Mucosa of gallbladder (tissue), 1 donor: ENCODE data around the gene COX7A2. TPM values are rescaled to one million over a fixed set of nuclear protein-coding genes. Genes with fewer than 3 reads are reported as not detected.

ENCODE experiments used
- DNase-seq: peaks from one replicate; pipeline ENCODE4 v3.0.0-alpha.2; 2020; ENCODE audit warnings: low spot score
- total RNA-seq: library from RNA; stranded (reverse); gene quantifications from one replicate; pipeline ENCODE4 v1.2.1, GENCODE V29; 2021
- donor health status: DM: no; HTN: no; CAD: no.

Gene COX7A2, protein sequence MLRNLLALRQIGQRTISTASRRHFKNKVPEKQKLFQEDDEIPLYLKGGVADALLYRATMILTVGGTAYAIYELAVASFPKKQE
- total RNA-seq: 376 TPM

DNA sequence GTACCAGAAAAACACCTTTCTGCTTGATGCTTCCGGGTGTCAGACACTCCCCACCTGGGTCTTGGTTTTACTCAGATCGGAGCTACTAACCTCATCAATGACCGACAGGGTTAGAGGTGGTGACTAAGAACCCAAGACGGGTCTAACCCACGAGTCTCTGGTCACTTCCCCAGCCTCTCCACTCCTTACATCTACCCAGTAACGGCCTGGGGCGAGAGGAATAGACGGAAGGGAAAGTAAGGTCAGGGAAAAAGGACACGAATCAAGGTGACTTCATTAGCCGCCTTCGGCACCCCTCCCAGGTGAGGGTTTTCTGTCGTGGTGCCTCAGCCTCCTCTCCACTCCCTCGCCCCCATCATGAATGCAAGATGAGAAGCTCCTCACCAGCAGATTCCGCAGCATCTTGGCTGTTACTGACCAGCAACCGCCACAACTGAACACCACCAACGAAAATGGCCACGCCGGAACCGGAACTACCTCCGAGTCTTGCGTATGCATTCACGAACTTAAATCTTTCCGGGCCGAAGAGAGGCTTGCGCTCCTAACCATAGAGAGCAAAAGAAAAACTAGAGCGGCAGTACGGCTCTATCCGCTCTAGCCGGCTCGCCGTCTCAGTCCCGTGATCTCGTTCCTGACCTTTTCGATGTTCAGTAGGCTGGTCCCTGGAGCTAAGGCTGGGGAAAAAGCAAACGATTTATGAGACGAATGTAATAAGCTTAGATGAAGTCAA lies at the start of gene COX7A2:
Gene COX7A2, minus strand, starts transcription at position 469 of the 730 bp plus-strand sequence. Its CDS starts 67 bp downstream, at position 402.
- DNase-seq: peak; percentile 93

DNA sequence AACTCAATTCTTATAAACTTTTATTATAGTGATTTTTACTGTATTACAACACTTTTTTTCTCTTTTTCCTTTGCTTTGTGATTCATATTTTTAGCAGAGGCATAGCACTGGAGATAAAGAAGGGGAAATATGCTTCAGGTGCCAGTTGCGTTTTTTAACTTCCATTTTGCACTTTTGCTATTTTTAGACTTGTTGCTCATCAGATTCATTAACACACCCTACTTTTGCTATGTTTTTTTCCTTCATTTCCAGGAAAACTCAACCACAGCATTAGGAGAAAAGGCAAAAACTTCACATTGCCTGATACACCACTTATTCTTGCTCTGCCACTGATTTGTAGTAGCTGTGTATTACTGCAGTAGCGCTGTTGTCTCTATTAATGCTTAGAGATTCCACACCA lies 49.0 kb upstream of the COX7A2 start:
- DNase-seq: no peak

DNA sequence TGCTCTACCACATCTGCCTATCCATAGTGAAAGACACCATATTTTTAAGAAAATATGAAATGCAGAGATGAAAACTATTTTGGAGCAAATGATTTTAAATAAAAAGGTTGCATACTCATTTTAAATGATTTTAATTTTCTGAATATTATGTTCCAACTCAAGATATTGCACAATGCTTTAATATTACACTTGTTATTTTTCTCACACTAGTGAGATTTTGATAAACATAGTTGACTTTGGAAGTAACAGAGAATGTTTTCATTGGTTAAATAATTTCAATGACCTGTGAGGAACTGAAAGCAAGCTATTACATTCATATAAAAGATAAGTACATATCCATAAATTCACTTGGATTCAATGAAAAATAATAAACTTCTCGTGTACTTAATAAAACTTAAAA lies 48.1 kb upstream of the COX7A2 start:
- DNase-seq: no peak

DNA sequence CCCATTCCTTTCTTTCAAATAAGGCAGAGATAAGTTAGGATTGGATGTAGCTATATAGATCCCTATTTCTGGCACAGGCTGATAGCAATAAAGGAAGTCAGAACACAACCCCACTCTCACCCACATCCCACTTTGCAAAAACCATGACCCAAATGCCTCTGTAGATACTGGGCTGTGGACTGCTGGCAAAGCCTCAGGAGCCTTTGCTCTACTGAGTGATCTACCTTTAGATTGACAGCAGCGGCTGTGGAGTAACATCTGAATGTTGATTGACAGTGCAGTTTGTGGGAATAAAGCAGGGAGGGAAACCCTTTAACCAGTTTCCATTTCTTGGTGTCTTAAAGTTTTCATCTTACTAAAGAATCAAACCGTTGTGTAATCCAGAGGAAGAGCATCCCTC lies 47.7 kb upstream of the COX7A2 start:
- DNase-seq: no peak

DNA sequence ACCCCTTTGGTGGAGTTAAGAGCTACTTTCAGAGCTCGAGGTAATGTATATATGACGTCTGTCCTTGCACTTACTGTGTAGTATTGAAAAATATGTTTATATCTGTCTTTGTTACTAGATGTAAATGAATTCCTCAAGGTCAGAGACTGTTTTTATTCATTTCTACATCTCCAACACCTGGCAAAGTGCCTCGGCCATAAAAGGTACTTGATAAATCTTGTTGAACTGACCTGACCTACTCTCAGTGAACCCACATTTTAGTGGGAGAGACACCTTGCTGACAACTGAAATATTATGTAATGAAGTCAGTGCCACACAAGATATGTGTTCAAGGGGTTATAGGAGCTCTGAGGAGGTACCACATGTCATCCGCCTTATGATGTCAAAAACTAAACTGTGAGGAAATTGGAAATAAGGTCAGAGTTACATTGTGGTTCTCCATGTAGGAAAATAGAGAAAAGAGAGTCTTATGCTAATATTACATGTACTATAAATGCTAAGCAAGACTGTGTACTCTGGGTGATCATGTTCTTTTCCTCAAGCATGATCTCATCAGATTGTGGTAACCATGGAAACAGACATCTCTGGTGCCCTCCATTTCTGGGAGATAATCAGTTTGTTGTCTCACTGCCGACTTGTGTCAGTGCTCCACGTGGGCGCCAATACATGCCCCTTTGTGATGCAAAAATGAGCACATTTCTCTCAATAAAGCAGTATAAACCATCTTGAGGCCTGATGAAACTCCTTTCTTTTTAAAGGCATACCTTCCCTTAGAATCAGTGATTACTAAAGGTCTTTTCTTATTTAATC lies 46.7 kb upstream of the COX7A2 start:
- DNase-seq: no peak

DNA sequence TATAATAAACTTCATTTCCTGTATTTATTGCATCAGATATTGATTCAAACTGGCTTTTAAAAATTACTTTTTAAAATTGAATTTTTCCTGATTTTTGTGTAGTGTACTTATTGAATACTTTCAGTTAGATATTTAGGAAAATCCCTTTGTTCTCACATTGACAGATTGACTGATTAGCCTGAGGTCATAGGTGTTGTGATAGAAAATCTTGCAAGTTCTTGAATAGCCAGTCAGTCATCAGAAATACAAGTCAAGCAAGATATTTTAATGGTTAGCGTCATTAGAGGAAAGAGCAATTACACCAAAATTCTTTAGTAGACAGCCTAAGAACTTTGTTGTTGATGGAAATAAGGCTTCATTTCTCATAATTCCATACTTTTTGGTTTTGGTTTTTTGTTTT lies 44.4 kb upstream of the COX7A2 start:
- DNase-seq: no peak

DNA sequence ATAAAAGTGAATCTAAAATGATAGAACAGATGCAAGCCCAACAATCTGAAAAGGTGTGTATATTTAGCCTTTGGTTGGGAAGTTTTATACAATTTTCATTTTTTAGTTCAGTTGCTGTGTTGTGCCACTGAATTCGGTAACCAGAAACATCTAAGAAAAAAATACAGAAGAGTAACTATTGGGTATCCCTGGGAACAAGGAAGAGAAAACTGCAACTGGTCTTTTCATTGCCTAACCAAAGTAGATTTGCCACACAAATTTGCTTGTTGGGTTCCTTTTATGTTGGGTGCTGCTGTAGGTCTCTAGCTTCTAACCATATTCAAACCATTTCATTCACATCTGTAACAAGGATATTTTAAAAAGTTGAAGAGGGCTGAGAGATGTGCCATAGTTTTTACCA lies 43.8 kb upstream of the COX7A2 start:
- DNase-seq: no peak

DNA sequence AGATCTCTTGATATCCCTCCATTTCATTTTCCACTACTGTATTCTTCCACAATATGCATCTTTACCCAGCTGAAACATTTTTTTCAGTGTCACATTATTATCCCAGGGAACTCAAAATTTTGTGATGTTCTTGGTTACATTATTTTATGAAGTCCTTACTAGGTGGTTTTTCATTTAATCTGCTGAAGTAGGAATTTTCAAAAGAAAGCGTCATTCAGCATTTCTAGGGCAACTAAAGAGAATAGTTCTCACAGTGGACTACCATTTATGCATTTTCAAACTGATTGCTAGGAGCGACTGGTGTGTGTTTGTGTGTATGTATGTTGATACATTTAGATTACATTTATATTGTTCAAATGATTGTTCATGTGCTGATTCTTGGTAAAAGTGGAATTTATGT lies 43.4 kb upstream of the COX7A2 start:
- DNase-seq: no peak

DNA sequence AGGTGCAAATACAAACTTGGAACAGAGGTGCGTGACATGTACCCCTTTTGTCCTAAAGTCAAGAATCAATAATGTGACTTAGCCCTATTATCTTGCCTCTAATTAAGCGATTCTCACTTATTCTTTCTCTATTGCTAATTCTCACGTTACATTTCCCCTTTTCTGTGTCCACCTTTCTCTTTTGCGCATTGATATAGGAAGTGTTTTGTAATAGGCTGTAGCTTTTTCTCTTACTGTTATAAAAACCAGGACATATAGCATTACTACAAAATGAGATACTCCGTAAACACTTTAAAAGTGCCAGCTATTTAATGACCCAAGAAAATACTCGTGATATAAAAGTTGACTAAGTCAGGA lies 41.7 kb upstream of the COX7A2 start:
- DNase-seq: no peak

DNA sequence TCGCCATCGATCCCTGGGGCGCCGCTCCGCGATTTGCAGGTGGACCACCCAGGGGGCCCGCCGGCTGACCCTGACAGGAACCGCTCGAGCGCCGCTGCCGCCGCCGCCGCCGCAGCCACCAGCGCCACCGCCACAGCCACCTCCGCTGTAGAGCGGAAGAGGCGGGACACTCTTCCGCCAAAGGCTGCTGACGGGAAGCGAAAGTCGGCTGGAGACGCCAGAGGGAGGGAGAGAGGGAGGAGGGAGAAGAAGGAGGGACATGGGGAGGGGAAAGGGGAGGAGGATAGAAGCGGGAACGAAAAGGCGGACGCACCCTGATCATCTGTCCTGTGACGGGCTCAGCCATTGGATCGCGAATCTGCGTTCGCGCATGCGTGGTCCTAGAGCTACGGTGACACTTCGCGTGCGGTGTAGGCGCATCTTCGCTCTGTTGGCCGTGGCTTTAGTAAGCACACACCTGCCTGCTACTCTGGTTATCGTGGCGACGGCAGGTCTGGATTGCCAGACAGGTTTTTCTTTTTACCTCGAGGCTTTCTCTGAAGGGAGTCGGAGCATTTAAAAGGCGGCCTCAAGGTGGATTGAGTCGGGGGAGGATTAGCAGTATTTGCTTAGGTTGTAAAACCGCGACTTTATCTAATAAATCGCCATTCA lies 41.2 kb upstream of the COX7A2 start, which contains the start of gene TMEM30A:
Gene TMEM30A, minus strand, starts transcription at position 161 of the 651 bp plus-strand sequence. Its CDS starts 154 bp downstream, at position 7.
- peak; percentile 98 for DNase-seq

DNA sequence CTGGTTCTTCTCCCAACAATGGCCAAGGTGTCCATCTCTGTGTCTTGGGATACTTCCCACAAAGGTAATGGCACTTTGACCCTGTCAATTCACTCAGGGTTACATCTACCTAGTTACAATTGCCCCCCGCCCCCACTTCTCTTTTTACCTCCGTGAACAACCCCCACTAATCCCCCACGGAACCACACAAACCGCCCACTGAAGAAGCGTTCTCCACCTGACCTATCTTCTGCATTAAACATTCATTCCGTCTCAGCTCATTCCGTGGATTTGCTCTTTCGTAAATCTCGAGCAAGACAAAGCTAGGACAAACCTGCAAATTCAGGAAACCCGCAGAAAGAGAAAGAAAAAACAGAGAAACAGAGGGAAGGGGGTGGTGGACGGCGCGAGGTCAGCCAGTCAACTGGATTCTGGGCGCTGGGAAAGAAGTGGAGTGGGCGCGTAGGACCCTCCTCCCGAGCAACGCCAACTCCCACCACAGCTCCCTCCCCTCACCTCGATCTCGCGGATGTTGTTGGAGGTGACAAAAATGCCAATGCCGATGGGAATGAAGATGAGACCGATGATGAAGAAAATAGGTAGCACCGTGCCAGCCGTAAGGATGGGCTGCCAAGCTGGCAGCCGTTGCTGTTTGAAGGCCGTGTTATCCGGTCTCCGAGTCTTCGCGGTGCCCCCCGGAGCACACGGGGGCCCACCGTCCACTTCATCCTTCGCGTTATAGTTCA lies 40.5 kb upstream of the COX7A2 start:
- DNase-seq: no peak

DNA sequence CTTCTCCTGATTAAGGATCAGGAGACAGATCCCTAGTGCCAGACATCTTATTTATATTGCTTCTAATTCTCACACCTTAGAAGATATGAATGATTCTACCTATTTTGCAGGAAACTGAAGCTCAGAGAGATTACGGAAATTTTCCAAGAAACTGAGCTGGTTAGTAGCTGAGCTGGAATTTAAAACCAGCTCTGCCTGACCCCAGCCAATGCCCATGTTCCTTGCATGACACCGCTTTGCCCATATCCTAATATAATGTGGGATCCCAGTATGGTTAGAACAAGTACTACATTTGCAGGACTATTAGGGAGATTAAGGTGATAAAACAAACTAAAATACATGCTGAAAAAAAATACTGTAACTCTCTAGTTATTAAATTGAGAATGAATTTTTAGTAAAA lies 39.1 kb upstream of the COX7A2 start:
- no peak for DNase-seq

DNA sequence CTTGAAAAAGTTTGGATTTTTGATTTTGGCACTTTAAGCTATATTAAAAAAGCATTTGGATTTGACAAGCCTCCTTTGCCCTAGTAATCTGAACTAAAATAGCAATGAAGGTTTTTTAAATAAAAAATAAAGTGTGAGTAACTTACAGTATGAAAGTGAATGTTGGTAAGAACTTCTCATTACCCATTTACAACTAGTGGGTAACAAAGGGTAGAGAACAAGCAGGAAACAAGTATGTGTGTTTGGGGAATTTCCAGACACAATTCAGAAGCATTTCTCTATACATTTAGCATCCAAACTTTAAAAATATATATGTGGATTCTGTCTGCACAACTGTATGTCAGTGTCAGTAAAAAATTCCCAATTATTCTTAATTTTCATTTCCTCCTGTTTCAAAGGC lies 38.1 kb upstream of the COX7A2 start:
- DNase-seq: no peak

DNA sequence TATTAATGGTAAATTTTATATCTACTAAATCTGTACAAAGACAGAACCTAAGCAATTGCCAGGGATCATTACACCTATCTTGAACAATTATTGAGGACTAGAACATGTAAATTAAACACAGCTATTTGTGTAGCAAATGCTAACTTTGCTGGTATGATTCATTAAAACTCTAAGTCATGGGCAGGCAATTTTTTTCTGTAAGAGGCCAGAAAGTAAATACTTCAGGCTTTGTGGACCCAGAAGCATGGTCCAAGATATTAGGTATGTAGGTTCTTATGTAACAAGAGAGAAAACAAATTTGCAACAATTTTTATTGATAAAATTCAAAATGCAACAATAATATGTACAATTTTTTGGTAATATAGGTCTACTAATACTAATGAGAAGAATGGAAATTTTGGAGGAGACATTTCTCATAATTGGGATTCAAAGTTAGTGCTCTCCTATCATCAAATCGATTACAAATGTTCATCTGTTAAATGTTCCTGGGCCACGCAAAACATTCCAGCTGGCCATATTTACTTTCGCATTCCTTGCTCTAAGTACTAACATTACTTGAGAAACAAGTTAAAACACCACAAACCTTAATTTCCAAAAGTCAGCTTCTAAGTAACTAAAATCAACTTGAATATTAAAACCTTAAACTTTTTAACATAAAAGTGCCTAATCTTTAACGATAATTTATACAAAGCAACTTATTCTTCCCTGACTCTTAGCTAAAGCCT lies 36.7 kb upstream of the COX7A2 start:
- DNase-seq: no peak

DNA sequence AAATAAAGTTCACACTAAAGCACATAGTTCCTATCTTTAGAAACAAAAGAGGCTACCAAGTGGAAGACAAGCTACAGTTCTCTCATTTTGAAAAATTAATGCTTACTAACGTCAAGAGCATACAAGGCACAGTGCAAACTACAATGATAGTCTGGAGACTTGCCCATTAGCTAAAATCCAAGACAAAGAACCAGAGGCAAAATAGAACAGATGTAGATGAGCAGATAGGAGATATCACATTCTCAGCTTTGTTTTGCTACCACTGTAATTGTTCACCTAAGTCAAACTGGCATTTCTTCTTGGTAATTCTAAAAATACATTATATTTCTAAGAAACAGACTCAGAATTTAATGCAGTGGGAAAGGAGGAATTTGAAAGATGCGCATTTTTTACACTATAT lies 35.8 kb upstream of the COX7A2 start:
- no peak for DNase-seq

DNA sequence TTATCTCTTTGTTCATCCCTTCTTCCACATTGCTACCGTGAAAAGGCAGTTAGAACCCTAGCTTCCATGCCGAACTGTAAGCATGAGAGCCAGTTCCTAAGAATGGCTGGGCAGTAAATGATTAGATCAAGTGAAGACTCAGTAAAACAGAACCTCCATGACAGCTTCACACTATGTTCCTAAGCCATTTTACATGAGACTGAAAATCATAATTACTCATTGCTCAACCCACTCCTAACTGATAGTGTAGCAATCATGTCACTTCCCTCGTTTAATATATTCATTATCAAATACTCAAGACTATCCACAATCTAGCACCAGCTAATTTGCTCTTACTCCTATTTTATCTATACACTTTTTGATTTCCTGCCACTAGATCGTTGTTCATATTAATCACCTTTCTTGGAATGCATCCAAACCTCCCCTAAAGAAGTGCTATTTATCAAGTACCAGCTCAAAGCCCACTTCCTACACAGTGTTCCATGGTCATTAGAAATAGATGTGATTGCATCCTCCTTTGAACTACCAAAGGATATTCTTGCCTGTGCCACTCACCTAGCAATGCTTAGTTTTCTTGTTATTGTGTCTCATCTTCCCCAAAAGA lies 35.0 kb upstream of the COX7A2 start:
- DNase-seq: no peak

DNA sequence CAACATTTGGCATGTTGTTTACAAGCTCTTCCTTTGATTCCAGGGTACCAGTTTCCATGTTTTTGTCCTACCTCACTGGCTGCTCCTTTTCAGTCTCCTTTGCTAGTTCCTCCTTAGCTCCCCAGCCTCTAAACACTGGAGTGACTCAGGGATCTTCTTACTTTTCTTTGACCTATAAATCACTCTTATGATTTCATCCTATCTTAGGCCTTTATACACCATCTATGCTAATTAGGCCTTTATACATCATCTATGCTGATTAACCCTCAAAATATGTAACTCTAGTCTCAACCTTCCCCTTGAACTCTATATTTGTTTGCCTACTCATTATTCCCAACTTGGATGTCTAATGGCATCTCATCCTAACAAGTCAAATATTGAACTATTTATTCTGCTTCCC lies 31.5 kb upstream of the COX7A2 start:
- DNase-seq: no peak

DNA sequence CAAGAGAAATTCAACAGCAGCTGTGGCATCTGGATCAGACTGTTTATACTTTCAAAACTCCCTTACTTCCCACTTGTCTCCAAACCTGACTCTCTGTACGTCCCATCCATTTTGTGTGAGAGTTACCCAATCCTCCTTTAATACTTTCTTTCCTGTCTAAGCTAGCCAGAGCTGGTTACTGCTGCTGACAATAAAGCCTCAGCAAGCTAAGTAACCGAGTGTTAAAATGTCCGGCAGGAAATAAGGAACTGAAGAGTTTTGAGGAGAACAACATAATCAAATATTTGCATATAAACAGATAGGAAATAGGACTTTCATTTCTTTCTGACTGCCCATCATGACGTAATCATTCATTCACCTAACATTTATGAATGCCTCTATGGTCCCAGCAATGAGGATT lies 29.4 kb upstream of the COX7A2 start:
- DNase-seq: no peak

DNA sequence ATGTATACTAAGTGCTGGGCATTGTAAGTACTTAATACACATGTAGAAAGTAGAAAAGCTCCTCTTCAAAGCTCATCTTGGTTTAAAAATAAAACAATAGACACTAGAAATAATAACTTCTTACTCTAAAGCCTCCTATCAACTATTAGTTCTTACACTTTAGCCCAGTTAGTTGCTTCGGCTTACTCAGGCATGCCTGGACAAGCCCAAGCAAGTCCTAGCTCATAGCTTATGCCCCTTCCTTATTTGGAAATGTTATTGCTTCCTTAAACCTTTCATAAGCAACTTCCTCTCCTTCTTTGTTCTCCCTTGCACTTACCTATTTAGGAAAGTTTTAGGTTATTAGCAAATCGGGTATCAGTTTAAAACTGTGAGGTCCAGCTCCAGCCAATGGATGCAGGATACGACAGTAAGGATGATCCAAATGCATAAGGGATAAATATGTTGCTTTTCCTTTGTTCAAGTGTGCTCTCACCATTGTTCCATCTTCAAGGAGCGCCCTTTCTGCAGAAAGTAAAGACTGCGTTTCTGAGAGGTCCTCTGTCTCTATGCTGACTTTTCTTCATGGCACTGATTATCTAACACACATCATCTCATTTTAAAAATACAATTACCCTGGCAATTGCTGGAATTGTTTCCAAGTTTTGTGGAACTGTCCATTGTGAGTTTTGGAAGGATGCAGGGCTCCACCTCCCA lies 28.7 kb upstream of the COX7A2 start:
- no peak for DNase-seq

DNA sequence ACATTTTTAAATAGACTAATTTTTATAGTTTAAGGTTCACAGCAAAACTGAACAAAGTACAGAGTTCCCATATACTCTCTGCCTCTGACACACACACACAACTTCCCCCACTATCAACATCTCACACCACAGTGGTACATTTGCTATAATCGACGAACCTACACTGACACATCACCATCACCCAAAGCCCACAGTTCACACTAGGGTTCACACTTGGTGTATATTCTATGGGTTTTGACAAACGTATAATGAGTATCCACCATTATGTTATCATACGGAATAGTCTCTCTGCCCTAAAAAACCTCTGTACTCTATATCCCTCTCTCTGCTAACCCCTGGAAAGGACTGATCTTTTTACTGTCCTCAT lies 25.4 kb upstream of the COX7A2 start:
- DNase-seq: no peak
